Bone marrow (tissue), 2 donors: ENCODE results near the gene HOMEZ.
"Not testable (repeated sequence)": the region's sequence is repeated elsewhere in the genome, so short reads cannot be mapped to it uniquely, and the experiment has no call there.

Source experiments
- DNase-seq, 2 donors: peaks; one replicate each; lab custom pipeline; 2025; lab: John Stamatoyannopoulos, UW

Gene HOMEZ

GRCh38 chr14:23286020-23286901, at the start of gene HOMEZ:
HOMEZ (minus strand) TSS chr14:23286132; CDS start chr14:23285952, 180 bp downstream.
- peak; percentile 90 to 97 for DNase-seq

GRCh38 chr14:23335623-23336022, 49.7 kb upstream of the HOMEZ start:
- DNase-seq, result no peak

GRCh38 chr14:23327947-23328744, 42.2 kb upstream of the HOMEZ start:
- peak in 1 of 2 donors; percentile 49 for DNase-seq

- DNase-seq, result no peak
These were observed 40.8 kb upstream of the HOMEZ start for GRCh38 chr14:23326491-23327332.

- not testable (repeated sequence) for DNase-seq
These were observed 39.8 kb upstream of the HOMEZ start for GRCh38 chr14:23325746-23326145.

- no peak for DNase-seq
These were observed 39.1 kb upstream of the HOMEZ start for GRCh38 chr14:23324993-23325392.

- DNase-seq, result no peak
These were observed 38.5 kb upstream of the HOMEZ start for GRCh38 chr14:23324455-23324846.

GRCh38 chr14:23323838-23324454, 38.0 kb upstream of the HOMEZ start:
- DNase-seq, result no peak

- no peak for DNase-seq
These were observed 36.9 kb upstream of the HOMEZ start for GRCh38 chr14:23322568-23323517.

GRCh38 chr14:23321572-23322547, 35.9 kb upstream of the HOMEZ start:
- peak; percentile 27 to 65 for DNase-seq

- DNase-seq, result peak; percentile 97 to 100
These were observed 34.9 kb upstream of the HOMEZ start, which contains the start of gene PABPN1 for GRCh38 chr14:23320584-23321571. PABPN1 (plus strand) TSS chr14:23321457; CDS start chr14:23321470, 13 bp downstream.

- no peak for DNase-seq
These were observed 34.0 kb upstream of the HOMEZ start for GRCh38 chr14:23319746-23320583.

GRCh38 chr14:23316300-23316699, 30.4 kb upstream of the HOMEZ start:
- DNase-seq, result no peak

GRCh38 chr14:23310546-23310945, 24.6 kb upstream of the HOMEZ start:
- DNase-seq, result no peak

GRCh38 chr14:23308721-23309445, 23.0 kb upstream of the HOMEZ start:
- DNase-seq, result no peak
